Measurements from ENCODE around the gene KASH5.

The KASH5 gene

GRCh38 chr19:49461656-49462055 lies 73.6 kb downstream of the KASH5 start:
- no peak for DNase-seq

DNA sequence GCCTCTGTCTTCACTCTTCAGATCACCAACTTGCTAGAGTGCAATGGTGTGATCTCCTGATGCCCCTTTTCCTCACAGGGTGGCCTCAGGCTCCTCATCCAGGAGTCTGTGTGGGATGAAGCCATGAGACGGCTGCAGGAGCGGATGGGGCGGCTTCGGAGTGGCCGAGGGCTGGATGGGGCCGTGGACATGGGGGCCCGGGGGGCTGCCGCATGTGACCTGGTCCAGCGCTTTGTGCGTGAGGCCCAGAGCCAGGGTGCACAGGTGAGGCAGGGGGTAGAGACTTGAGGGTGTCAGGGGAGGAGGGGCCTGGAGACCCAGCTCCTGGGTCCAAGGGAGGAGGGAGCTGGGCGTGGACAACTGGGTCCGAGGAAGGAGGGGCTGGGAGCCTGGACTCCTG lies 74.4 kb downstream of the KASH5 start:
- DNase-seq, result no peak

GRCh38 chr19:49463960-49464740 lies 76.1 kb downstream of the KASH5 start:
- DNase-seq, result no peak

- no peak for DNase-seq
Observed at GRCh38 chr19:49465371-49465770, 77.3 kb downstream of the KASH5 start.

Data from NCI-H187 (cell line).